ENCODE data around the gene DNHD1. TPM values are rescaled to one million over a fixed set of nuclear protein-coding genes. Genes with fewer than 3 reads are reported as not detected.

Gene DNHD1
- polyA plus RNA-seq, 6 donors from 2014 or later = 0.90 to 2.6 (median 1.7) TPM

- no peak overlapping the region for H3K27ac Mint-ChIP-seq
- H3K9me3 Mint-ChIP-seq = no peaks in the 10 kb centered on the region
- no peaks in the 10 kb centered on the region for H3K27me3 Mint-ChIP-seq
- H3K4me1 Mint-ChIP-seq = peaks cover 4 to 33% (median 26%) of the 10 kb centered on the region in 3 donors
- H3K36me3 Mint-ChIP-seq = peaks cover 0 to 9% of the 10 kb centered on the region in 2 donors
- DNase-seq (no peak), ATAC-seq (ENCODE audit: low read depth in 2 of 2) (no peak)
- no peak overlapping the region for H3K4me3 Mint-ChIP-seq
Measured at GRCh38 chr11:6613496-6613895, 116.4 kb downstream of the DNHD1 start.

DNA sequence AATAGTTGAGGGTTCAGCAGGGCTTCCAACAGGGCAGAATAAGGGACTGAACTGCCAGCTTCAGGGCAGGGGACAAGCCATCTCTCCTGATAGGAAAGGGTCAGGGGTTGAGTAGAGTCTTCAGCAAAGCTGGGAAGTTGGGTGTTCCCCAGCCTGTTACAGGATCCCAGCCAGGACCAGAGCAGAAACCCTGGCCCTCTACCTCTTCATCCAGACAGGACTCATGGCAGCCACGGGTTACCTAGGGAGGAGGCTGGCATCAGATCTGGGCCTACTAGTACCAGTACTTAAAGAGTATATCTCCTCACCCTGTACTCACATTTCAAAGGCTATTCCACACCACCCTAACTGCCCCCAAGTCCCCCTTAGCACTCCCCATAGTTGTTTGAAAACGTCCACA lies 117.4 kb downstream of the DNHD1 start:
- Mint-ChIP-seq H3K4me1 (peaks cover 4 to 32% (median 21%) of the 10 kb centered on the region in 3 donors), H3K36me3 (peaks cover 0 to 4% of the 10 kb centered on the region in 2 donors), H3K27ac (peak overlapping the region in 2 of 6 donors; percentile 36 to 82), H3K4me3 (no peak overlapping the region), H3K9me3 (no peaks in the 10 kb centered on the region), H3K27me3 (no peaks in the 10 kb centered on the region)
- no peak for DNase-seq
- no peak for ATAC-seq (ENCODE audit: low read depth in 2 of 2)

GRCh38 chr11:6615046-6615445 lies 118.0 kb downstream of the DNHD1 start:
- peak overlapping the region in 3 of 6 donors; percentile 49 to 81 (median 79) for H3K27ac Mint-ChIP-seq
- H3K4me1 Mint-ChIP-seq = peaks cover 4 to 26% (median 15%) of the 10 kb centered on the region in 3 donors
- H3K27me3 Mint-ChIP-seq = no peaks in the 10 kb centered on the region
- DNase-seq = no peak
- no peak for ATAC-seq (ENCODE audit: low read depth in 2 of 2)
- H3K4me3 Mint-ChIP-seq = peak overlapping the region in 1 of 8 donors; percentile 15
- no peaks in the 10 kb centered on the region for H3K9me3 Mint-ChIP-seq
- H3K36me3 Mint-ChIP-seq = no peaks in the 10 kb centered on the region

- H3K36me3 Mint-ChIP-seq = no peaks in the 10 kb centered on the region
- ATAC-seq (ENCODE audit: low read depth in 2 of 2) = no peak
- no peak for DNase-seq
- no peaks in the 10 kb centered on the region for H3K27me3 Mint-ChIP-seq
- peak overlapping the region in 4 of 6 donors; percentile 31 to 92 (median 72) for H3K27ac Mint-ChIP-seq
- H3K9me3 Mint-ChIP-seq = no peaks in the 10 kb centered on the region
- peak overlapping the region in 3 of 8 donors; percentile 15 to 48 (median 23) for H3K4me3 Mint-ChIP-seq
- peaks cover 4 to 21% (median 6%) of the 10 kb centered on the region in 3 donors for H3K4me1 Mint-ChIP-seq
Measured at GRCh38 chr11:6615882-6616585, 119.0 kb downstream of the DNHD1 start.

GRCh38 chr11:6616596-6617250 lies 119.6 kb downstream of the DNHD1 start:
- H3K36me3 Mint-ChIP-seq = no peaks in the 10 kb centered on the region
- no peaks in the 10 kb centered on the region for H3K27me3 Mint-ChIP-seq
- no peaks in the 10 kb centered on the region for H3K9me3 Mint-ChIP-seq
- H3K4me1 Mint-ChIP-seq = peaks cover 0 to 19% (median 4%) of the 10 kb centered on the region in 3 donors
- peak overlapping the region in 2 of 6 donors; percentile 47 to 76 for H3K27ac Mint-ChIP-seq
- ATAC-seq (ENCODE audit: low read depth in 2 of 2) = no peak
- no peak for DNase-seq
- H3K4me3 Mint-ChIP-seq = peak overlapping the region in 7 of 8 donors; percentile 5 to 39 (median 23)

- Mint-ChIP-seq H3K27ac (peak overlapping the region in 2 of 6 donors; percentile 15 to 28), H3K4me1 (peaks cover 0 to 20% (median 4%) of the 10 kb centered on the region in 3 donors), H3K9me3 (no peaks in the 10 kb centered on the region), H3K4me3 (peak overlapping the region in 4 of 8 donors; percentile 5 to 39 (median 16)), H3K36me3 (no peaks in the 10 kb centered on the region), H3K27me3 (no peaks in the 10 kb centered on the region)
- no peak for ATAC-seq (ENCODE audit: low read depth in 2 of 2)
- DNase-seq = no peak
Measured at GRCh38 chr11:6617315-6617781, 120.3 kb downstream of the DNHD1 start.

DNA sequence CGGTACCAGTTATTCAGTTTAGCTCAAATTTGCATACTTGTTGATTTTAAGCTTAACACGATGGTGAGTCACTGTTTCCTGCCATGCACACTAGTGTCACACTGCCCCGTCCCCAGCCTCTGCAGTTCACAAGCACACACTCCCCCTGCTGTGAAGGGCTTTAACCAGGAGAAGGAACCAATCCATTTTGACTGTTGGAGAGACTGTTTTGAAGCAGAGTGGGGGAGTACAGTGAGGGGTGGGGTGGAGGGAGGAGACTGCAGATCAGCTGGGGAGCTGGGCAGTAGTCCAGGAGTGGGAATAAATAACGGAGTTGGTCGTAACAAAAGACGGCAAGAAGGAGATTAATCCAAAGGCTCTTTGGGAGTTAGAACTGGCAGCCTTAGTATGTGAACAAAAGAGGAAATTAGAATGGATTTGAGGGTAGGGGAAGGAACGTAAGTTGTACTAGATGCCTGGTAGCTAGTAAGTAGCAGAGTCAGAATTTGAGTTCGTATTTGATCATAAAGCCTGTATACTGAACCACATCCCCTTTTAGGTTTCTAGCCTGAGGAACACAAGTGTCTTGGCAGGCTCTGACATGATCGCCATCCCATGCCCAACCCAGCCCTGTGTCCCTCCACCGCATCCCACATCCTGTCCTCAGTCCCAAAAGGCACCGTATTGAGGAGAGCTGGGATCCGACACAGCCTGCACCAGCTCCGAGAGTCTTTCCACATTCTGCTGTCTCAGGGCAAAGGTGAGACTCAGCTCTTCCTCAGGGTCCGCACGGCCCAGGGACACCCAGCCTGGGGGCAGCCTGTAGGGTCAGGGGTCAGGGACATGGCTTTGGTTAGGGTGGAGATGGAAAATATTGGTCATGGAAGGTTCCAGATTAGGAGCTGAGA lies 121.3 kb downstream of the DNHD1 start:
- H3K4me3 Mint-ChIP-seq = no peak overlapping the region

GRCh38 chr11:6619004-6619745 lies 122.1 kb downstream of the DNHD1 start, which contains the start of gene TPP1:
TSS of gene TPP1 (minus strand) at chr11:6619422. CDS start at chr11:6619400, 22 bp downstream.
- H3K27ac Mint-ChIP-seq = no peak within 1 kb of the TSS
- H3K9me3 Mint-ChIP-seq = no peaks in the 10 kb centered on the region
- H3K4me3 Mint-ChIP-seq = no peak within 1 kb of the TSS
- peak; percentile 97 for DNase-seq
- no peaks in the 10 kb centered on the region for H3K27me3 Mint-ChIP-seq
- no peaks in the 10 kb centered on the region for H3K36me3 Mint-ChIP-seq
- peak; percentile 91 to 93 for ATAC-seq (ENCODE audit: low read depth in 2 of 2)
- peaks cover 0 to 20% (median 4%) of the 10 kb centered on the region in 3 donors for H3K4me1 Mint-ChIP-seq

More for the DNA sequence above, 121.3 kb downstream of the DNHD1 start:
- H3K9me3 Mint-ChIP-seq = no peaks in the 10 kb centered on the region
- H3K27ac Mint-ChIP-seq = no peak overlapping the region
- H3K4me1 Mint-ChIP-seq = peaks cover 0 to 20% (median 4%) of the 10 kb centered on the region in 3 donors
- no peaks in the 10 kb centered on the region for H3K27me3 Mint-ChIP-seq
- ATAC-seq (ENCODE audit: low read depth in 2 of 2) (peak; percentile 46 to 54), DNase-seq (peak; percentile 57)
- no peaks in the 10 kb centered on the region for H3K36me3 Mint-ChIP-seq

DNA sequence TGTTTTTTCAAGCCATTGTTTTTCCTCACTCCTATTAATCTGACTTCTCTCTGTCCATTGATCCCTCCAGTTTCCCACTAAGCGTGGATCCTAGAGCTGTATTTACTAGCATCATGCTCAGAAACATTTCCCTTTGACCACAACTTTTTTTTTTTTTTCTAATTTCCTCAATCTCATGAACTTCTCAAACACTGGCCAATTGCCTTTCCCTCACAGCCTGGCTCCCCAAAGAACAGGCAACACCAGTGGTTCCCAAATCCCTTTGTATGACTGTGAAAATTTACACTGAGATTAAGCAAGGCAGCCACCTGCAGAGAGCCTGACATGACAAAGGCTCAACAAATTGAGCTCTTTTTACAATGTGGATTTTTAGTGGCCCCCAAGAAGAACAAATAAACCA lies 123.6 kb downstream of the DNHD1 start:
- DNase-seq = no peak
- Mint-ChIP-seq H3K36me3 (no peaks in the 10 kb centered on the region), H3K4me1 (peaks cover 0 to 12% (median 4%) of the 10 kb centered on the region in 3 donors), H3K4me3 (no peak overlapping the region), H3K27me3 (no peaks in the 10 kb centered on the region), H3K27ac (no peak overlapping the region), H3K9me3 (no peaks in the 10 kb centered on the region)
- ATAC-seq (ENCODE audit: low read depth in 2 of 2) = no peak

Other genes starting within 250 kb of the DNHD1 start
- gene CCKBR, start 237.4 kb upstream of the DNHD1 start, polyA plus RNA-seq (ENCODE audit: low read depth in 6 of 6) = not detected
- not detected for gene CAVIN3, start 176.8 kb upstream of the DNHD1 start, polyA plus RNA-seq (ENCODE audit: low read depth in 6 of 6)
- 10 to 100 TPM in 3 of 6 donors, 1 to 10 TPM in 3; 6.9 to 14.2 (median 9.9) TPM for gene SMPD1, start 106.8 kb upstream of the DNHD1 start, polyA plus RNA-seq (ENCODE audit: low read depth in 6 of 6)
- gene APBB1, start 78.2 kb upstream of the DNHD1 start, polyA plus RNA-seq (ENCODE audit: low read depth in 6 of 6) = 10 to 100 TPM in 5 of 6 donors, 1 to 10 TPM in 1; 9.4 to 40.0 (median 28.0) TPM
- under 1 TPM in 2 of 6 donors, not detected in 4; 0.19 to 0.95 TPM for gene HPX, start 56.3 kb upstream of the DNHD1 start, polyA plus RNA-seq (ENCODE audit: low read depth in 6 of 6)
- 1 to 10 TPM in 4 of 6 donors, under 1 TPM in 2; 0.88 to 2.7 (median 1.8) TPM for gene TRIM3, start 23.3 kb upstream of the DNHD1 start, polyA plus RNA-seq (ENCODE audit: low read depth in 6 of 6)
- gene ARFIP2, start 15.9 kb upstream of the DNHD1 start, polyA plus RNA-seq (ENCODE audit: low read depth in 6 of 6) = 10 to 100 TPM; 22.9 to 37.3 (median 29.7) TPM
- 10 to 100 TPM; 22.0 to 43.4 (median 30.4) TPM for gene TIMM10B, start 15.8 kb upstream of the DNHD1 start, polyA plus RNA-seq (ENCODE audit: low read depth in 6 of 6)
- 10 to 100 TPM; 13.7 to 33.8 (median 18.6) TPM for gene RRP8, start 106.3 kb downstream of the DNHD1 start, polyA plus RNA-seq (ENCODE audit: low read depth in 6 of 6)
- gene ILK, start 106.5 kb downstream of the DNHD1 start, polyA plus RNA-seq (ENCODE audit: low read depth in 6 of 6) = 10 to 100 TPM; 49.8 to 87.8 (median 73.8) TPM
- 100 to 1,000 TPM; 203 to 344 (median 273) TPM for gene TAF10, start 114.9 kb downstream of the DNHD1 start, polyA plus RNA-seq (ENCODE audit: low read depth in 6 of 6)
- 100 to 1,000 TPM; 146 to 198 (median 176) TPM for gene TPP1, start 122.1 kb downstream of the DNHD1 start, polyA plus RNA-seq (ENCODE audit: low read depth in 6 of 6)
- gene DCHS1, start 158.5 kb downstream of the DNHD1 start, polyA plus RNA-seq (ENCODE audit: low read depth in 6 of 6) = under 1 TPM in 5 of 6 donors, not detected in 1; 0.07 to 0.85 (median 0.19) TPM
- gene MRPL17, start 186.1 kb downstream of the DNHD1 start, polyA plus RNA-seq (ENCODE audit: low read depth in 6 of 6) = 10 to 100 TPM in 5 of 6 donors, 1 to 10 TPM in 1; 9.7 to 16.0 (median 11.7) TPM